Adipose tissue (tissue), 3 donors: ENCODE results near the gene CTRL. TPM values are rescaled to one million over a fixed set of nuclear protein-coding genes. Genes with fewer than 3 reads are reported as not detected.

Source experiments
- H3K27ac ChIP-seq: one replicate; pipeline ENCODE4 v1.5.1; 2013; ENCODE audit warnings: low read depth, low read length
- WGBS, 3 donors: extraction: QIAGEN DNeasy Blood & Tissue Kit; methylation state at CpG; one replicate each; pipeline ENCODE4 v1.1.7; 2013; 5-methylcytosine and 5-hydroxymethylcytosine counted together
- polyA plus RNA-seq, 3 donors: library from polyadenylated mRNA; stranded (reverse); fragments of 200-250 nt; gene quantifications; one replicate each; pipeline ENCODE4 v1.2.3, GENCODE V29; 2013
- donor health status: healthy with polysubstance abuse.
- donor health status: Bipolar disorder and iron deficiency.
- donor health status: healthy.

Gene CTRL
- polyA plus RNA-seq, 3 donors: 1.3 to 627 (median 2.2) TPM

- 85 to 89% (median 85%) methylated on average over 6 of the region's 6 CpGs for WGBS, 3 donors
- no peak overlapping the region for H3K27ac ChIP-seq
Measured at GRCh38 chr16:67964477-67965131, 32.9 kb upstream of the CTRL start.

DNA sequence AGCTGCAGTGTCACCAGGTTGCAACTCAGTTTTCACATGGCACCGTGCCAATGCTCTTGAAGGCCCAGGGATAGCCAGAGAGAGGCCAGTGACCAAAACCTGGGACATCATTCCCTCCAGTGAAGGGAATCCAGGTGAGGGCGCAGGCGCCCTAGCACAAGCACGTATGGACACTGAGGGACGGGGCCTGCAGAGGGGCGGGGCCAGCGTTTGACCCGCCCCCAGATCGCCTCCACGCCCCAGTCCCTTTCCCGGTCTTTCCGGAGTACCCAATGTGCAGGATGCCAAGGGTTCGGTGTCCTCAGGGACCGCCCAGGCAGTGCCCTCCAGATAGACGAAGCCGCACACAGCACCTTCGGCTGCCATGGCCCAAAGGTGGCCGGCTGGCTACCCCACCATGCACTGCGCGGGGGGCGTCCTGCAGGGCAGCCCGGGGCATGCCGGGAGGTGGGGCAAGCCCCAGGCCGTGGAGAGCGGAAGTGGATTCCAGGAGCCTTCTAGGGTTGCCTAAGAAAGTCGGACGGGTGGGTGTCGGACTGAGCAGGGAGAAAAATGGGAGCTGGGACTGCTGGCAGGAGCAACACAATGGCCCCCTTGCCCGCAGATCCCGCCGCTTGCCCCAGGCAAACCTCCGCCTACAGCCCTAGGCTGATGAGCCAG is 32.1 kb upstream of the CTRL start:
- 49 to 66% (median 51%) methylated on average over 32 of the region's 32 CpGs for WGBS, 3 donors
- H3K27ac ChIP-seq: no peak overlapping the region

GRCh38 chr16:67963292-67963661 is 31.6 kb upstream of the CTRL start:
- no peak overlapping the region for H3K27ac ChIP-seq
- WGBS, 3 donors: 57 to 75% (median 59%) methylated on average over 2 of the region's 2 CpGs

- H3K27ac ChIP-seq: no peak overlapping the region
- 91 to 93% (median 92%) methylated on average over 8 of the region's 8 CpGs for WGBS, 3 donors
Measured at GRCh38 chr16:67962135-67962534, 30.5 kb upstream of the CTRL start.

DNA sequence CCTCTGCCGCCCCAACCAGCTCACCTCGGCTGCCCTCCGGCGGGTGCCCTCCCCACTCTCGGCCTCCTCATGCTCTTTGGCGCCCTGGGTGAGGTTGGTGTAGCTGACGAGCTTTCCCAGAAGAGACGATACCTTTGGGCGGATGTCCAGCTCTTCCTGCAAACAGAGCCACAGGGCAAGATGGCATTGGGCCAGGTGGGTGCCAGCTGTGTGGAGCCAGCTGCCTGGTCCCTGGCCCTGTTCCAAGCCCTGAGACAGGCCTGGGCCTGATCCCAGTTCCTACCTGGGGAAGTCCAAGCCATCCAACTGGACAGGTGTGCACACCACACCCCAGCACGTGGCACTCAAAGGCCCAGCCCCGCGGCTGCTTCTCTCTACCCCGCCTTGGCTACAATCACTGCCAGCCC is 29.9 kb upstream of the CTRL start:
- 29 to 87% (median 84%) methylated on average over 13 of the region's 13 CpGs for WGBS, 3 donors
- H3K27ac ChIP-seq: no peak overlapping the region

DNA sequence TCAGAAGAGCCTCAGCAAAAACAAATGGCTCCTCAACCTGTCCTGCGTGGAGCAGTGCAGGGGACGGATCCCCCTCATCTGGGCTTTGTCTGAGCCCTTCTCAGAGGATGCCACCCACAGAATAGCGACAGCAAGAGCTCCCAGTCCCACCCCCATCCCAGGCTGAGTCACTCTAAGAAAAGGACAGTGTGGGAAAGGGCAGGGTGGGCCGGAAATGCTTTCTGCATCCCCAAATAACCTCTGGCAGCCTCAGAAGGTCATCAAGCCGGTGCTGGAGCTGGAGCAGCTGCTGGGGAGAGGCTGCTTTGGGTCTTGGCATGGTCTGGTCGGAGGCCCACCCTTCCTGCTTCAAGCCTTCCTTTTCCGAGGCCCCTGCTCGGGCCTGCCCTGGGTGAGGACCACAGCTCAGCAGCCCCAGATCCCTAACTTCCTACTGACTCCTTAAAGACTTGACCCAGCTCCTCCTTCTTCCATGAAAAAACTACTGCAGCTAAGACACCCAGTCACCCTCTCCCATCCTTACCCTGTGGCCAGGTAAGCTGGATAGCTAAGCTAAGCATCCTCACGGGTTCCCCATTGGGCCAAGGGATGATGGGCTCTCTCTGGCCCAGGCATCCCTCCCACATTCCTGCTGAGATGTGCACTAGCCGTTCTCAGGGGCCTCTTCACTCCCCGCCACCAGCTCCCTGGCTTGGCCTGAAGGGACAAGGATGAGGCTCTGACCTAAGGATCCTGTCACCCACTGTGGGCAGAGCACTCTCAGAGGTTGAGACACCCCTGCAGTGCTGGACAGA is 28.1 kb upstream of the CTRL start:
- 43 to 75% (median 56%) methylated on average over 11 of the region's 11 CpGs for WGBS, 3 donors

GRCh38 chr16:67957622-67958021 is 26.0 kb upstream of the CTRL start:
- no peak overlapping the region for H3K27ac ChIP-seq
- WGBS, 3 donors: 94 to 98% (median 96%) methylated on average over 9 of the region's 9 CpGs

More for the DNA sequence above, 28.1 kb upstream of the CTRL start:
- H3K27ac ChIP-seq: peak overlapping the region; percentile 46

GRCh38 chr16:67954421-67955196 is 22.9 kb upstream of the CTRL start:
- no peak overlapping the region for H3K27ac ChIP-seq
- 78 to 92% (median 88%) methylated on average over 10 of the region's 10 CpGs for WGBS, 3 donors

DNA sequence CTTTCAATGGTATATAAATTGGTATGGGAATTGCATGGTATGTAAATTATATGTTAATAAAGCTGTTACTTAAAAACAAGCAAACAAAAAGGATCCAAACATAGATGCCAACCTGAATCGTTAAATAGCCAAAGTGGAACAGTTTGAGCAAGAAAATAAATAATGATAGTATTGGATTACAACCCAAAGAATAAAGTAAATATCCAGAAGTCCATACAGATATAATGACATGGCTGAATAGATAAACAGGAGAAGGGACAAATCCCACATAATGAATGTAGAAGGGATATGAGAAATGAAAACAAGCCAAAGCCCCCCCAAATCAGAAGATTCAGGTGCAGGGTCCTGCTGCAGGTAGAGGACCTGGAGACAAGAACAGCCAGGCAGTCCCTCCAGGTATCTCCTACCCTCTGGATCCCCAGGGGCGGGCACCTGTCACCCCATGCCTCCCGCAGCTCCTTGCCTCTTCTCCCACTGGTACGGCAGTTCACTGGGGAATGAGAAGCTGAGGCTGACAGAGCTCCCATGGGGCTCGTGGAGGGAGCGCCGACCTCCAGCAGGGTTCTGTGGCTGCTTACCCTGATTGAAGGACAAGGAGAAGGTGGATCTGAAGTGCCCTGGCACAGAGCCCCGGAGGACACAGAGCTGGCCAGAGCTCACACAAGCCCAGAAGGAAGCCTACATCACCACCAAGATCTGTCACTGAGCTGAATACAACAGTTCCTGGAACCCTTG is 22.1 kb upstream of the CTRL start:
- WGBS, 3 donors: 85 to 92% (median 90%) methylated on average over 8 of the region's 8 CpGs
- H3K27ac ChIP-seq: no peak overlapping the region

- WGBS, 3 donors: 52 to 65% (median 64%) methylated on average over 12 of the region's 12 CpGs
- H3K27ac ChIP-seq: no peak overlapping the region
Measured at GRCh38 chr16:67951485-67951884, 19.8 kb upstream of the CTRL start.

GRCh38 chr16:67950335-67950843 is 18.7 kb upstream of the CTRL start:
- H3K27ac ChIP-seq: no peak overlapping the region
- WGBS, 3 donors: 86 to 92% (median 87%) methylated on average over 16 of the region's 16 CpGs

- 87 to 92% (median 89%) methylated on average over 9 to 11 of the region's 11 CpGs for WGBS, 3 donors
- H3K27ac ChIP-seq: no peak overlapping the region
Measured at GRCh38 chr16:67949645-67950044, 18.0 kb upstream of the CTRL start.

DNA sequence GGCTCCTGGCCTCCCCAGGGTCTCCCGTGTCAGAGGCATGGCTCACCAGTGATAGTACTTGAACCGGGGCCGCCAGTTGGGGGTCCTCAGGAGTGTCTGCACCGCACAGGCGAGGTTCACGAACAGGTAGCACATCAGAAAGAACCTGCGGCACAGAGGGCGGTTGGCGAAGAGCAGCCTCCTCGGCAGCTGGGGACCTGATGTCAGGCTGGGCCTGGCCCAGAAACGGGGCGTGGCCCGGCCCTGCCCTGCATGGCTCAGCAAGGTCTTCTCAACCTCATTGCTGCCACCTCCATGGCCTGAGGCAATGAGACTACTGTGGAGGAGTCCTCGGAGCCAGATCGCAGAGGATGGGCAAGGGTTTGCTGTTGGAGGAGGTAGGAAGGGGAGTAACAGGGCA is 16.4 kb upstream of the CTRL start:
- 92 to 94% (median 93%) methylated on average over 15 of the region's 15 CpGs for WGBS, 3 donors
- H3K27ac ChIP-seq: no peak overlapping the region

DNA sequence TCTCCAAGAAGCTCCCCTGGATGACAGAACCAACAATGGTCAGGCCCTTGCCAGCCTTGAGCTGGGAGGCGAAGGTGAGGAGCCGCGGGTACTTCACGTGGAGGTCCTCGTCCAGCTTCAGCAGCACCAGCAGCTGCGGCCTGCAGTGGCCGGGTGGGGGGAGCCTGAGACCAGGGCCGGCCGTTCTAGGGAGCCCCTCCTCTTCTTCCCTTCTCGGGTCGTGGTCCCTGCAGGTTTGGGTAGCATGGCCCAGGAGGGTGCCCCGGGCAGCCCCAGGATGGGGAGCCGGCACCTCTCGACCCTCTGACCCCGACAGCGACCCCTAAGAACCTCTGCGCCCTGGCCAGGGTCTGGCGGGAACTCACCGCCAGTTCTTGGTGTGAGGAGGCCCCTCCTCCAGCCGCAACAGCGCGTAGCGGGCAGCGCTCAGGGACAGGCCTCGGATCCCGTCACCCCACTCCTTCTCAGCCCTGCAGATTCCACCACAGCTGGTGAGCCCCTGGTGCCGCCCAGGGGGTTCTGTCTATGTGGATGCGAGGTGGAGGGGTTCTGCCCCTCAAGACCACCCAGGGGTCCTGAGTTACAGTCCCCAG is 15.4 kb upstream of the CTRL start:
- no peak overlapping the region for H3K27ac ChIP-seq
- 90 to 95% (median 94%) methylated on average over 24 to 28 of the region's 28 CpGs for WGBS, 3 donors

- 93 to 95% (median 94%) methylated on average over 18 to 20 of the region's 20 CpGs for WGBS, 3 donors
- H3K27ac ChIP-seq: no peak overlapping the region
Measured at GRCh38 chr16:67946128-67946569, 14.5 kb upstream of the CTRL start.

GRCh38 chr16:67945392-67945933 is 13.8 kb upstream of the CTRL start:
- no peak overlapping the region for H3K27ac ChIP-seq
- 75 to 89% (median 80%) methylated on average over 24 of the region's 24 CpGs for WGBS, 3 donors

DNA sequence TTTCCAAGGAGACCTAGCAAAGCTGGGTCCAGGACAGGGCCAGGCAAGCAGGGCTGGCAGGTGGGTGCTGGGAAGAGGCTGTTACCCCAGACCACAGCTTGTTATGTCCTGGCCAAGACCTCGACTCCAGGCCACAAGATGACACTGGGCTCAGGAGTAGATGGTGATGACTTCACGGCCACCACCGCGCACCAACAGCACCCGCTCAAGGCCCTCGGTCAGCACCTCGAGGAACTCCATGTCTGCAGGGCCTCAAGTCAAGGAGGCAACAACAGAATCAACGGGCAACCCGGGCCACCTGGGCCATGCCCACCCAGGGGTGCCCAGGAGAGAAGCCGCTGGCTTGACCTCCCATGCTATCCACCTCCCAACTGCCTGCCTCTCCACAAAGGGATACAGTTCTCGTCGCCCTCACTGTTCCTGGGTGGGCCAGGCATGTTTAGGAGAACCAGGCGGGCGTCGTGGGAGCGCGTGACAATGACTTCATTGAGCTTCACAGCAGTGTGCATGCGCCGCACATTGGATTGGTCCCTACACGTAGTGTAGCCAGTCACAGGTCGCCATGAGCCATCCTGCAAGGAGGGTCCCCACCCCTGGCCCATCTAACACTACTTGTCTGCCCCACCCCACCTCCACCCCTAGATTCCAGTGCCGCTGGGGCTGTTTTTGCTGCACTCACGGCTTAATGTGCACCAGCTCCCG is 13.2 kb upstream of the CTRL start:
- WGBS, 3 donors: 89 to 92% (median 91%) methylated on average over 24 of the region's 24 CpGs
- no peak overlapping the region for H3K27ac ChIP-seq
